ENCODE measurements around the gene DOCK11.
"Not testable (repeated sequence)": the region's sequence is repeated elsewhere in the genome, so short reads cannot be mapped to it uniquely, and the experiment has no call there.

DOCK11 gene

DNA sequence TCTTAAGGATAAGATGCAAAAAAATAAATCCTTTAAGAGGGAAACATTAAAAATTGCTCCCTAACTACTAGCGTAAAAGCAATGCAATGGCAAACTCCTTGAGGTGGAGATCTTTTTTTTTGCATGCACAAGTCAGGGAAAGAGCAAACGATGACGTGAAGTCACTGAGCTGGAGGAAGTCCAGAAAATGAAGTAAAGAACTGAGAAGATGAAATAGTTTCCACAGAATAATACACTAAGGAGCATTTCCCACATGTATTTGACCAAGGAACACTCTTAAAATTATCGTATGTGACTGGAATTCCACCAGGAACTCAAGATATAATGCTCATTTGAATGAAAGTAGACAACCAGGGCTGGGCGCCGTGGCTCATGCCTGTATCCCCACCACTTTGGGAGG lies 21.0 kb upstream of the DOCK11 start:
- TF ChIP-seq, protein P1, sequence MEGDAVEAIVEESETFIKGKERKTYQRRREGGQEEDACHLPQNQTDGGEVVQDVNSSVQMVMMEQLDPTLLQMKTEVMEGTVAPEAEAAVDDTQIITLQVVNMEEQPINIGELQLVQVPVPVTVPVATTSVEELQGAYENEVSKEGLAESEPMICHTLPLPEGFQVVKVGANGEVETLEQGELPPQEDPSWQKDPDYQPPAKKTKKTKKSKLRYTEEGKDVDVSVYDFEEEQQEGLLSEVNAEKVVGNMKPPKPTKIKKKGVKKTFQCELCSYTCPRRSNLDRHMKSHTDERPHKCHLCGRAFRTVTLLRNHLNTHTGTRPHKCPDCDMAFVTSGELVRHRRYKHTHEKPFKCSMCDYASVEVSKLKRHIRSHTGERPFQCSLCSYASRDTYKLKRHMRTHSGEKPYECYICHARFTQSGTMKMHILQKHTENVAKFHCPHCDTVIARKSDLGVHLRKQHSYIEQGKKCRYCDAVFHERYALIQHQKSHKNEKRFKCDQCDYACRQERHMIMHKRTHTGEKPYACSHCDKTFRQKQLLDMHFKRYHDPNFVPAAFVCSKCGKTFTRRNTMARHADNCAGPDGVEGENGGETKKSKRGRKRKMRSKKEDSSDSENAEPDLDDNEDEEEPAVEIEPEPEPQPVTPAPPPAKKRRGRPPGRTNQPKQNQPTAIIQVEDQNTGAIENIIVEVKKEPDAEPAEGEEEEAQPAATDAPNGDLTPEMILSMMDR (IDR thresholded peaks at IDR 0.05; ENCODE audit: insufficient read depth, low read depth, low read length, missing control alignments): no peak

DNA sequence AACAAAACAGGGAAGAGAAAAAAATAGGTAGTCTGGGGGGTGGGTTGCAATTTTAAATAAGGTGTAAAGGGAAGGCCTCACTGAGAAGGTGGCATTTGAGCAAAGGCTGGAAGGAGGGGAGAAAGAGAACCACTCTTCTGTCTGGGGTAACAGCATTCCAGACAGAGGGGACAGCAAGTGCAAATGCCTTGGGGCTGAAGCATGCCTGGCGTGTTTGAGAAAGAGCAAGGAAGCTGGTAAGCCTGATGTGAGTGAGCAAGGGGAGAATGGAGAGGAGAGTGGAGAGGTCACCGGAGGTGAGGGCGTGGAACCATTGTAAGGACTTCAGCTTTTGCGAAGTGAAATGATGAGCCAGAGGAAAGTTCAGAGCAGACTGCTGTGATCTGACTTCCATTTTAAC lies 19.7 kb upstream of the DOCK11 start:
- DNase-seq (ENCODE audit: low read depth): no peak
- no peak overlapping the region for H3K4me3 ChIP-seq (ENCODE audit: low read length)
- TF ChIP-seq, protein P1 (IDR thresholded peaks at IDR 0.05; ENCODE audit: insufficient read depth, low read depth, low read length, missing control alignments): no peak

More for the DNA sequence above, 21.0 kb upstream of the DOCK11 start:
- H3K4me3 ChIP-seq (ENCODE audit: low read length): no peak overlapping the region
- DNase-seq (ENCODE audit: low read depth): no peak

DNA sequence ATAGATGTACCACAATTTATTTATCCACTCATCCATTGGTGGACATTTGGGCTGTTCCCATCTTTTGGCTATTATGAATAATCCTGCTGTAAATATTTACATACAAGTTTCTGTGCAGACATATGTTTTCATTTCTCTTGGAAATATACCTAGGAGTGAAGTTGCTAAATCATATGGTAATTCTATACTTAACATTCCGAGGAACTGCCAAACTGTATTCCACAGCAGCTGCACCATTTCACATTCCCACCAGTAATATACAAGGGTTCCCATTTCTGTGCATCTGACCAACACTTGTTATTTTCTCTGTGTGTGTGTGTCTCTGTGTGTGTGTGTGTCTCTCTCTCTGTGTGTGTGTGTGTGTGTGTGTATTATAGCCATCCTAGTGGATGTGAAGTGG lies 15.4 kb upstream of the DOCK11 start:
- H3K4me3 ChIP-seq (ENCODE audit: low read length): no peak overlapping the region
- TF ChIP-seq, protein P1 (IDR thresholded peaks at IDR 0.05; ENCODE audit: insufficient read depth, low read depth, low read length, missing control alignments): no peak
- DNase-seq (ENCODE audit: low read depth): no peak

DNA sequence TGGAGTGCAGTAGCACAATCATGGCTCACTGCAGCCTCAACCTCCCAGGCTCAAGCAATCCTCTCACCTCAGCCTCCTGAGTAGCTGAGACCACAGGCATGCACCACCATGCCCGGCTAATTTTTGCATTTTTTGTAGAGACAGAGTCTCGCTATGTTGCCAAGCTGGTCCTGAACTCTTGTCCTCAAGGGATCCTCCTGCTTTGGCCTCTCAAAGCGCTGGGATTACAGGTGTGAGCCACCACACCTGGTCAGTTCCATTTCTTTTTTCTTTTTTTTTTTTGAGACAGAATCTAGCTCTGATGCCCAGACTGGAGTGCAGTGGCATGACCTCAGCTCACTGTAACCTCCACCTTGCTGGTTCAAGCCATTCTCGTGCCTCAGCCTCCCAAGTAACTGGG lies 13.2 kb upstream of the DOCK11 start:
- H3K4me3 ChIP-seq (ENCODE audit: low read length); DNase-seq (ENCODE audit: low read depth): not testable (repeated sequence)

DNA sequence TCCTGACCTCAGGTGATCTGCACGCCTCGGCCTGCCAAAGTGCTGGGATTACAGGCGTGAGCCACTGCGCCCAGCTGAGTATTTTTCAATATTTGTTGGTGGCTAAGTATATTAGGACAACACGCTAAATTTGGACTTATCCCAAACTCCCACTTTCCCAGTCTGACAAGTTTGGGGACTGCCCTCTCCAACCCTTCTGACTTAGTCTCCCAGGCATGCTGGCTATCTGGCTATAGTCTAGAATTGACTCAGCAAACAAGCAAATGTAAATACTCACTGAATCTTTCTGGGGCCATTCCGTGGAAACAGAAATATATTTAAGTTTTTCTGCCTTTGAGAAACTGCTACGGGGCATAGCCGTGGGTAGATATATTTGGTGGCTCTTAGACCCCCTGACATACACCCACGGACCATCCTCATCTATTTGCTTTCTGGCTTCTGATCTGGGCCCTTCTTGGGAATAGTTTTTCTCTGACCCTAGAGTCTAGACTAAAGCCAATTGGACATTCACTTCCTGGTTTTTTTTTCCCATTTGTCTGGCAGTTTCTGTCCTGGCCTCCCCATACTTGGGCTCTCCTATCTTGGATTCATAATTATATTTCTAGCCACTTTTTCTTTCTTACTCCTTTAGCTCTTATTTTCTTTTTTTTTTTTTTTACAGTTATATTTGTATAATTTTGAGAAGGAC lies 11.3 kb upstream of the DOCK11 start:
- TF ChIP-seq, protein P1 (IDR thresholded peaks at IDR 0.05; ENCODE audit: insufficient read depth, low read depth, low read length, missing control alignments): no peak
- H3K4me3 ChIP-seq (ENCODE audit: low read length): no peak overlapping the region
- DNase-seq (ENCODE audit: low read depth): peak; percentile 18

DNA sequence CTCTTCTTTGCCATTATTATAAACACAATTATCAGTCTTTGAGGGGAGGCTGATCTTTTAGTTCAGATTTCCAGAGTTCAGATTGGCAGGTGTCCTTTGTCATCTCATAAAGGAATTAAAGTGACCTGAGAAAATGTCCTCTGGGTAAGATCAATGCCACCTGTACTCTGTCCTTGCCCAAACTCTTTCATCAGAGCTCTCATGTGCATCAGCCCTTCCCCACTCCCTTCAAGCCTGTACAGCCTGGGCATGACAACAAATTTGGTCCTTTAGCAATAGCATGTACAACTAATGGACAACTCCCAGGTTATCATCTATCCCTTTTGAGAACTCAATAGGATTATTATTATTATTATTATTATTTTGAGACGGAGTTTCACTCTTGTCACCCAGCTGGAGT lies 8.9 kb upstream of the DOCK11 start:
- DNase-seq (ENCODE audit: low read depth); H3K4me3 ChIP-seq (ENCODE audit: low read length): not testable (repeated sequence)

DNA sequence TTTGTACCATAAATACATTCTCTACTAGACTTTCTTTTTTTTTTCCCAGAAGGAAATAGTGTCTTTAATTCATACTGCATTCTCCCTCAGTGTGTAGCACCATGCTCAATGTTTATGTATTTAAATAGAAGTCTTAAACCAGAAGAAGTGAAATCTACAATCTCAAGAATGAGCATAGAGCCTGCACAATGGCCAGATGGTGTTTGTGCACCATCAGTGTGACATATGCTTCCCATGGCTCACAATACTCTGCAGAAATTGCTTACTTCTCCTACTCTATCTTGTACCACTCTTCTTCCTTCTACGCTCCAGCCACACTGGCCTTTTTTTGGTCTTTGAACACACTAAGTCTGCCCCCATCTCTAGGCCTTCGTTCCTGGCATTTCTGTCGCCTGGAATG lies 2.6 kb upstream of the DOCK11 start:
- TF ChIP-seq, protein P1 (IDR thresholded peaks at IDR 0.05; ENCODE audit: insufficient read depth, low read depth, low read length, missing control alignments): no peak
- no peak for DNase-seq (ENCODE audit: low read depth)
- H3K4me3 ChIP-seq (ENCODE audit: low read length): no peak overlapping the region

DNA sequence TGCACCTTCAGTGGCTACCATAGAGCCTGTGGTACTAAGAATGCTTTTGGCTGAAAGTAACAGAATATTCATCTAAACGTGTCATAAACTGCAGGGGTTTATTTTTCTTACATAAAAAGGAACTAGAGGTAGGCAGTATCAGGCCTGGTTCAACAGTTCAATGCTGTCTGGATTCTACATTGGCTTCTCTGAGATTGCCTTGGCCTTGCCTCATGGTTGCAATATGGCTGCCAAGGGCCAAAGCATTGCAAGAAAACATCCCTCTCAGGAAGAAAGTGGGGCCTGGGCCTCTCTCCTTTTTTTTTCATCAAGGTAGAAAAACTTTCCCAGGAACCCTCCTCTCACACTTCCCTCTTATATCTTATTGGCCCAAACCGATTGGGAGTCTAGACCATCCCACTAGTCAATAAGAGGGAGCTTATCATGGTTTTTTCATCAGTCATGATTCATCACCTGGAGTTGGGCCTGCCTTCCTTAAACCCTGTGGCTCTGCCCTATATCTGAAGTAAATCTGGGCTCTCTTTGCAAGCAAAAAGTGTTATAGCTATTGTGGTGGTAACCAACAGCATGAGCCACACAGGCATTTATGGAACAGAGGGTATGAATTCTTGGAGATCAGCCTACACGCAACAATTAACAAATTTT lies 1.8 kb upstream of the DOCK11 start:
- TF ChIP-seq, protein P1 (IDR thresholded peaks at IDR 0.05; ENCODE audit: insufficient read depth, low read depth, low read length, missing control alignments): no peak
- H3K4me3 ChIP-seq (ENCODE audit: low read length): no peak overlapping the region
- no peak for DNase-seq (ENCODE audit: low read depth)
